Suprapubic skin (tissue), 3 donors: ENCODE measurements around the gene AGFG2.

ENCODE experiments used
- CTCF ChIP-seq, 2 donors: fragments of 200-600 bp in 1 of 2; fragments of 450-650 bp in 1 of 2; sonication (generic) in 1 of 2; IDR thresholded peaks; one replicate each; pipeline ENCODE4 v1.5.1; 2016 to 2019; ENCODE audit warnings: antibody characterized with exemption in 2 of 2, mild to moderate bottlenecking in 1 of 2, moderate library complexity in 1 of 2
- POLR2A ChIP-seq, 2 donors: fragments of 450-650 bp; IDR thresholded peaks; one replicate each; pipeline ENCODE4 v1.6.1; 2017; ENCODE audit warnings: antibody characterized with exemption in 2 of 2, mild to moderate bottlenecking in 2 of 2, moderate library complexity in 2 of 2

- TF ChIP-seq CTCF (IDR thresholded peaks at IDR 0.05) = no peak
- TF ChIP-seq POLR2A (IDR thresholded peaks at IDR 0.05) = no peak
These were observed 34.1 kb downstream of the AGFG2 start for GRCh38 chr7:100572949-100573675.
